ENCODE measurements around the gene ZBTB21. TPM values are rescaled to one million over a fixed set of nuclear protein-coding genes. Genes with fewer than 3 reads are reported as not detected.

Gene ZBTB21
- total and polyA plus RNA-seq, 9 of the 15 experiments (the other 6 are each of a cell fraction or from before 2014, with no cell fraction given), result 2.2 to 15.2 (median 8.7) TPM

DNA sequence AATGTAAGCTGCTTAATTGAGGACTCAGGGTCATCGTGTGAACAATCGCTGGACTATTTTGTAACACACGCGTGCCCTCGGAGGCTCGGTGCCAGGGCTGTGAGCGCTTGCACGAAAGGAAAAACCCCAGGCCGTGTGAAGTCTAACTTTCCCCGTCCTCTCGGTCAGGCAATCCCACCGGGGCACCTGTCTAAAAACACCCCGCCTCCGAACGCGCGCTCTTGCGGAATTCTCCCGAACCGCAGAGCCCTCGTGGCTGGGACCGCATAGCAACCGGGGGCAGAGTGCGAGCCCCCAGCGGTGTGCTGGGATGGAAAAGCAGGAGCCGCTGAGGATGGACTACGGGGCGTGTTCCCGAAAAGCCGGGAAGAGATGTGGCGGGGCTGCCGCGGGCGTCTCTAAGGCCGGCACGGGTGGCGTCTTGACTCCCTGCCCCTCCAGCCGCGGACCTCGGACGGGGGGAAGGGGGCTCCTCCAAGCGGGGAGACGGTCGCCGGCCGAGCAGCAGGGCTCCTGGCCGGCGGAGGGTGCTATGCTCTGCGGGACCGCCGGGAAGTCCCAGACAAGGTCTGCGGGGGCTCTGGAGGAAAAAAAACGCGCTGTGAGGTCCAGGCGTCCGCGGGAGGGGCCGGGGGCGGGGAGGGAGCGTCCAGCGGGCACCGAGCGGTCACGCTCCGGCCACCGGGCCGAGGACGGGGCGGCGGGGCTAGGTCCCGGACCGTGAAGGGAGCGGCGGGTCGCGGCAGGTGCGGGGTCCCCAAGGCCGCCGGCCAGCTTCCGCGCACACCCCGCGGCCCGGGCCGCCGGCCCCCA is 936 bp downstream of the ZBTB21 start (continued):
- TF ChIP-seq MGA (IDR thresholded peaks at IDR 0.05) (peak; percentile 79), MECOM (CRISPR knock-in tag; IDR thresholded peaks at IDR 0.05) (no peak), ZNF507 (tag; conservative IDR thresholded peaks at IDR 0.05) (no peak), PBX2 (CRISPR knock-in tag; IDR thresholded peaks at IDR 0.05; ENCODE audit: low read depth) (no peak), PBX2 (tag; conservative IDR thresholded peaks at IDR 0.05; ENCODE audit: low read depth) (no peak), ZNF384 (IDR thresholded peaks at IDR 0.05; ENCODE audit: low read depth, low read length) (peak; percentile 79), NUFIP1 (IDR thresholded peaks at IDR 0.05; ENCODE audit: partially characterized antibody) (no peak), MNT (conservative IDR thresholded peaks at IDR 0.05) (peak; percentile 26 to 49; a peak in 3 of 4 replicates)
- TF ChIP-seq, protein P1, sequence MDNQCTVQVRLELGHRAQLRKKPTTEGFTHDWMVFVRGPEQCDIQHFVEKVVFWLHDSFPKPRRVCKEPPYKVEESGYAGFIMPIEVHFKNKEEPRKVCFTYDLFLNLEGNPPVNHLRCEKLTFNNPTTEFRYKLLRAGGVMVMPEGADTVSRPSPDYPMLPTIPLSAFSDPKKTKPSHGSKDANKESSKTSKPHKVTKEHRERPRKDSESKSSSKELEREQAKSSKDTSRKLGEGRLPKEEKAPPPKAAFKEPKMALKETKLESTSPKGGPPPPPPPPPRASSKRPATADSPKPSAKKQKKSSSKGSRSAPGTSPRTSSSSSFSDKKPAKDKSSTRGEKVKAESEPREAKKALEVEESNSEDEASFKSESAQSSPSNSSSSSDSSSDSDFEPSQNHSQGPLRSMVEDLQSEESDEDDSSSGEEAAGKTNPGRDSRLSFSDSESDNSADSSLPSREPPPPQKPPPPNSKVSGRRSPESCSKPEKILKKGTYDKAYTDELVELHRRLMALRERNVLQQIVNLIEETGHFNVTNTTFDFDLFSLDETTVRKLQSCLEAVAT (IDR thresholded peaks at IDR 0.05), result no peak

Data from K562 (cell line).